ENCODE data around the gene FRA10AC1.

Gene FRA10AC1

GRCh38 chr10:93702210-93703001 is at the start of gene FRA10AC1:
TSS of gene FRA10AC1 (minus strand) at chr10:93702592. CDS start at chr10:93700106, 2,486 bp downstream.
- peak; percentile 53 for TF ChIP-seq CTCF (IDR thresholded peaks at IDR 0.05; ENCODE audit: extremely low read depth, missing control alignments)
- DNase-seq (ENCODE audit: low spot score) = peak; percentile 82

- no peak for DNase-seq (ENCODE audit: low spot score)
- TF ChIP-seq CTCF (IDR thresholded peaks at IDR 0.05; ENCODE audit: extremely low read depth, missing control alignments) = no peak
Measured at GRCh38 chr10:93751832-93752231, 49.4 kb upstream of the FRA10AC1 start.

- no peak for DNase-seq (ENCODE audit: low spot score)
- no peak for TF ChIP-seq CTCF (IDR thresholded peaks at IDR 0.05; ENCODE audit: extremely low read depth, missing control alignments)
Measured at GRCh38 chr10:93751124-93751523, 48.7 kb upstream of the FRA10AC1 start.

GRCh38 chr10:93749218-93749799 is 46.9 kb upstream of the FRA10AC1 start:
- TF ChIP-seq CTCF (IDR thresholded peaks at IDR 0.05; ENCODE audit: extremely low read depth, missing control alignments) = no peak
- no peak for DNase-seq (ENCODE audit: low spot score)

- TF ChIP-seq CTCF (IDR thresholded peaks at IDR 0.05; ENCODE audit: extremely low read depth, missing control alignments) = peak; percentile 9
- DNase-seq (ENCODE audit: low spot score) = peak; percentile 33
Measured at GRCh38 chr10:93746844-93747284, 44.5 kb upstream of the FRA10AC1 start.

GRCh38 chr10:93745408-93746065 is 43.1 kb upstream of the FRA10AC1 start:
- TF ChIP-seq CTCF (IDR thresholded peaks at IDR 0.05; ENCODE audit: extremely low read depth, missing control alignments) = no peak
- no peak for DNase-seq (ENCODE audit: low spot score)
